Endothelial cell of umbilical vein (primary cell): ENCODE results near the gene TXLNA. TPM values are rescaled to one million over a fixed set of nuclear protein-coding genes. Genes with fewer than 3 reads are reported as not detected.

Experiments
- BruUV-seq: library from RNA; stranded (reverse); fragments of 400-500 nt; replicated peaks from 2 replicates; lab custom pipeline; 2021; lab: Mats Ljungman, UMichigan
- CTCF ChIA-PET: fragments of 300-600, 350-600 bp; sonication (Branson Sonifier 250); formaldehyde crosslinking; loops from one replicate; lab custom pipeline; 2021; ENCODE audit warnings: antibody characterized with exemption, inconsistent platforms; lab: Charles Lee
- POLR2A ChIA-PET: fragments of 300-600, 350-600 bp; sonication (Branson Sonifier 250); formaldehyde crosslinking; loops from one replicate; lab custom pipeline; 2021; ENCODE audit warnings: antibody characterized with exemption, inconsistent platforms; lab: Charles Lee
- DNase-seq: peaks from one replicate; pipeline ENCODE4 v3.0.0-alpha.2; 2011; ENCODE audit warnings: low read depth, low spot score
- FAIRE-seq: peaks from 2 replicates; lab custom pipeline; 2011; peaks lifted over from hg19 to GRCh38; lab: Jason Lieb, UNC
- H2AFZ ChIP-seq: 2 replicates; pipeline ENCODE4 v1.6.0; 2012; ENCODE audit warnings: low read depth, low read length, control low read depth, inconsistent platforms
- H3K27ac ChIP-seq: 2 replicates; pipeline ENCODE4 v1.5.1; 2011; ENCODE audit warnings: low read depth, mild to moderate bottlenecking, control low read depth, low read length, moderate library complexity; ENCODE audit not compliant: insufficient read depth
- H3K27me3 ChIP-seq, 2 experiments: 2 replicates each; pipeline versions ENCODE4 v1.6.0 to v1.6.1; 2011; ENCODE audit warnings: low read length in 2 of 2, mixed read lengths in 1 of 2; ENCODE audit not compliant: control insufficient read depth in 2 of 2, insufficient read depth in 2 of 2
- H3K36me3 ChIP-seq, 2 experiments: 2 replicates in 1 of 2; 3 replicates in 1 of 2; pipeline ENCODE4 v1.5.1; 2011; ENCODE audit warnings: low read length in 2 of 2, mild to moderate bottlenecking in 1 of 2, moderate library complexity in 1 of 2; ENCODE audit not compliant: control insufficient read depth in 2 of 2, insufficient read depth in 2 of 2; ENCODE audit errors: extremely low read depth in 1 of 2
- H3K4me1 ChIP-seq: 3 replicates; pipeline ENCODE4 v1.5.1; 2011; ENCODE audit warnings: mild to moderate bottlenecking, low read length; ENCODE audit not compliant: control insufficient read depth, insufficient read depth; ENCODE audit errors: extremely low read depth
- H3K4me2 ChIP-seq: 2 replicates; pipeline ENCODE4 v1.6.1; 2011; ENCODE audit warnings: low read length, control low read depth, mixed read lengths; ENCODE audit not compliant: insufficient read depth
- H3K4me3 ChIP-seq, 3 experiments: fragments of 200-600 bp in 1 of 3; sonication (generic), shearing (Covaris generic) in 1 of 3; replicated peaks in 1 of 3; 2 replicates each; pipeline ENCODE4 v1.5.1; 2011 to 2016; ENCODE audit warnings: control low read depth in 3 of 3, low read length in 3 of 3, mild to moderate bottlenecking in 2 of 3, inconsistent platforms in 1 of 3, low read depth in 1 of 3, moderate library complexity in 1 of 3; ENCODE audit not compliant: insufficient read depth in 1 of 3
- H3K79me2 ChIP-seq: 2 replicates; pipeline ENCODE4 v1.6.0; 2012; ENCODE audit warnings: low read length, inconsistent platforms; ENCODE audit not compliant: control insufficient read depth, insufficient read depth
- H3K9ac ChIP-seq: replicated peaks from 2 replicates; pipeline ENCODE3; 2011; ENCODE audit warnings: low read length, control low read depth; ENCODE audit not compliant: insufficient read depth; ENCODE audit errors: extremely low read depth
- H3K9me1 ChIP-seq: replicated peaks from 3 replicates; pipeline ENCODE4 v1.6.0; 2011; ENCODE audit warnings: mild to moderate bottlenecking, low read length; ENCODE audit not compliant: control insufficient read depth, insufficient read depth; ENCODE audit errors: extremely low read depth
- H3K9me3 ChIP-seq: replicated peaks from 2 replicates; pipeline ENCODE4 v1.5.1; 2012; ENCODE audit warnings: low read length, inconsistent platforms; ENCODE audit not compliant: control insufficient read depth, insufficient read depth
- H4K20me1 ChIP-seq: replicated peaks from 2 replicates; pipeline ENCODE3; 2011; ENCODE audit warnings: mild to moderate bottlenecking, low read length; ENCODE audit not compliant: control insufficient read depth, insufficient read depth; ENCODE audit errors: extremely low read depth
- EZH2 ChIP-seq: IDR thresholded peaks from 2 replicates; pipeline ENCODE4 v1.6.1; 2012; ENCODE audit warnings: borderline replicate concordance, low read depth, mild to moderate bottlenecking, moderate library complexity, low read length, inconsistent platforms; ENCODE audit not compliant: severe bottlenecking
- FOS ChIP-seq: IDR thresholded peaks from 2 replicates; pipeline ENCODE4 v1.6.1; 2011; ENCODE audit warnings: mild to moderate bottlenecking, low read length, moderate library complexity, borderline replicate concordance; ENCODE audit not compliant: insufficient read depth
- GATA2 ChIP-seq: IDR thresholded peaks from 2 replicates; pipeline ENCODE4 v1.7.0; 2011; ENCODE audit warnings: low read depth, mild to moderate bottlenecking, moderate library complexity, mixed read lengths, low read length; ENCODE audit not compliant: insufficient read length, insufficient read depth
- JUN ChIP-seq: IDR thresholded peaks from 2 replicates; pipeline ENCODE4 v1.6.1; 2011; ENCODE audit warnings: borderline replicate concordance, low read depth; ENCODE audit not compliant: insufficient read length, insufficient read depth
- MYC ChIP-seq: IDR thresholded peaks from one replicate; pipeline ENCODE4 v1.6.1; 2011; ENCODE audit warnings: mild to moderate bottlenecking, low read depth, low read length
- POLR2A ChIP-seq: IDR thresholded peaks from 2 replicates; pipeline ENCODE4 v1.6.1; 2012; ENCODE audit warnings: low read depth, mild to moderate bottlenecking, control low read depth, low read length
- POLR2AphosphoS5 ChIP-seq: IDR thresholded peaks from 2 replicates; pipeline ENCODE4 v1.6.1; 2012; ENCODE audit warnings: low read depth, mild to moderate bottlenecking, control low read depth, low read length, moderate library complexity; ENCODE audit not compliant: insufficient read depth
- dilution Hi-C: fragments of 300-500 bp; cut with MboI; formaldehyde crosslinking; loops from one replicate; pipeline ENCODE4 v1.15.0; 2019; ENCODE audit warnings: low sequenced_read_pairs; ENCODE audit not compliant: extremely low pct_ligation_motif_present
- intact Hi-C: fragments of 100-400 bp; cut with micrococcal nuclease; formaldehyde crosslinking; loops from one replicate; pipeline ENCODE4 v1.10.0; 2022
- polyA plus RNA-seq, 4 experiments: library from polyadenylated mRNA; depleted of rRNA in 3 of 4; stranded (reverse) in 3 of 4; unstranded in 1 of 4; fragments of >200 nt; gene quantifications; 2 replicates each; pipeline versions ENCODE4 v1.2.1 to v1.2.3, GENCODE V29; 2011 to 2012; ENCODE audit warnings: missing spikeins in 1 of 4
- total RNA-seq: library from RNA; stranded (reverse); gene quantifications from 2 replicates; pipeline ENCODE4 v1.2.3, GENCODE V29; 2021
- TF ChIP-seq, protein P1 (sequence below), 2 donors: IDR thresholded peaks; 1 replicate in 1 of 2; 2 replicates in 1 of 2; pipeline ENCODE4 v1.5.1; 2011; ENCODE audit warnings: low read length in 2 of 2, mild to moderate bottlenecking in 2 of 2, moderate library complexity in 2 of 2, control low read depth in 1 of 2, inconsistent platforms in 1 of 2, low read depth in 1 of 2; ENCODE audit not compliant: insufficient read depth in 1 of 2; ENCODE audit errors: extremely low read depth in 1 of 2
- TF ChIP-seq, protein P2 (sequence below): IDR thresholded peaks from 2 replicates; pipeline ENCODE4 v1.6.1; 2011; ENCODE audit not compliant: insufficient read depth, insufficient read length

The TXLNA gene
- total and polyA plus RNA-seq, 2 donors (not counting 3 experiments of a cell fraction or from before 2014, with no cell fraction given) = 41.8 to 69.4 TPM

DNA sequence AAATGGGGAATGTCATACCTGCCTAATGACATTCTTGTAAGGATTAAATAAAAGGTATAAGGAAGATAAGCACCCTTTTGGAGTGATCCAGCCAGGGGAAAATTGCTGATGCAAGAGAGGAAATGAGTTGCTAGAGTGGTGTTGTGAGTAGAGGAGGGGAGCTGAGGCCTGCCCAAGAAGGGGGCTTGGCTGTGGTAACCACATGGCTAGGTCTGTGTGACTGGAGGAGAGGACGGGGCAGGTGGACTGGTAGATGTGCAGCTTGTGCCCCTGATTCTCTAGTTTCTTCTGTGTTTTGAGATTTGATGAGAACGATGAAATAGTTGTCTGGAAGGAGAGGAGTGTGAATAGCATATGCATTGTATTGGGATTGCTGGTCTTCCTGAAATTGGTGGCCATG, 6.6 kb downstream of the TXLNA start:
- H3K4me3 ChIP-seq = no peak overlapping the region
- no peaks in the 10 kb centered on the region for H3K9me3 ChIP-seq
- ChIA-PET POLR2A (no interaction called here), CTCF (no interaction called here)
- peaks cover 55% of the 10 kb centered on the region for H3K79me2 ChIP-seq
- H3K9ac ChIP-seq = no peak overlapping the region
- H3K27me3 ChIP-seq = no peaks in the 10 kb centered on the region
- TF ChIP-seq EZH2 (no peak), FOS (no peak), JUN (no peak), MYC (no peak), GATA2 (no peak), POLR2A (no peak), POLR2AphosphoS5 (no peak)
- TF ChIP-seq, protein P1, sequence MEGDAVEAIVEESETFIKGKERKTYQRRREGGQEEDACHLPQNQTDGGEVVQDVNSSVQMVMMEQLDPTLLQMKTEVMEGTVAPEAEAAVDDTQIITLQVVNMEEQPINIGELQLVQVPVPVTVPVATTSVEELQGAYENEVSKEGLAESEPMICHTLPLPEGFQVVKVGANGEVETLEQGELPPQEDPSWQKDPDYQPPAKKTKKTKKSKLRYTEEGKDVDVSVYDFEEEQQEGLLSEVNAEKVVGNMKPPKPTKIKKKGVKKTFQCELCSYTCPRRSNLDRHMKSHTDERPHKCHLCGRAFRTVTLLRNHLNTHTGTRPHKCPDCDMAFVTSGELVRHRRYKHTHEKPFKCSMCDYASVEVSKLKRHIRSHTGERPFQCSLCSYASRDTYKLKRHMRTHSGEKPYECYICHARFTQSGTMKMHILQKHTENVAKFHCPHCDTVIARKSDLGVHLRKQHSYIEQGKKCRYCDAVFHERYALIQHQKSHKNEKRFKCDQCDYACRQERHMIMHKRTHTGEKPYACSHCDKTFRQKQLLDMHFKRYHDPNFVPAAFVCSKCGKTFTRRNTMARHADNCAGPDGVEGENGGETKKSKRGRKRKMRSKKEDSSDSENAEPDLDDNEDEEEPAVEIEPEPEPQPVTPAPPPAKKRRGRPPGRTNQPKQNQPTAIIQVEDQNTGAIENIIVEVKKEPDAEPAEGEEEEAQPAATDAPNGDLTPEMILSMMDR (IDR thresholded peaks at IDR 0.05; ENCODE audit: extremely low read depth in 1 of 2, insufficient read depth in 1 of 2, low read depth in 1 of 2, low read length in 2 of 2) = no peak
- TF ChIP-seq, protein P2, sequence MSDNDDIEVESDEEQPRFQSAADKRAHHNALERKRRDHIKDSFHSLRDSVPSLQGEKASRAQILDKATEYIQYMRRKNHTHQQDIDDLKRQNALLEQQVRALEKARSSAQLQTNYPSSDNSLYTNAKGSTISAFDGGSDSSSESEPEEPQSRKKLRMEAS = no peak
- no peaks in the 10 kb centered on the region for H3K9me1 ChIP-seq
- FAIRE-seq (no peak), DNase-seq (no peak)
- no peaks in the 10 kb centered on the region for H4K20me1 ChIP-seq
- H3K4me1 ChIP-seq = peaks cover 8% of the 10 kb centered on the region
- dilution Hi-C loops = no loop called here
- intact Hi-C loops = no loop called here
- peaks cover 28 to 34% of the 10 kb centered on the region in 2 experiments for H3K36me3 ChIP-seq
- no peak overlapping the region for H3K4me2 ChIP-seq
- no peak overlapping the region for H2AFZ ChIP-seq
- no TSS peak for BruUV-seq
- no peak overlapping the region for H3K27ac ChIP-seq
